ENCODE data around the gene AMBP.
"Not testable (repeated sequence)": the region's sequence is repeated elsewhere in the genome, so short reads cannot be mapped to it uniquely, and the experiment has no call there.

AMBP gene

DNA sequence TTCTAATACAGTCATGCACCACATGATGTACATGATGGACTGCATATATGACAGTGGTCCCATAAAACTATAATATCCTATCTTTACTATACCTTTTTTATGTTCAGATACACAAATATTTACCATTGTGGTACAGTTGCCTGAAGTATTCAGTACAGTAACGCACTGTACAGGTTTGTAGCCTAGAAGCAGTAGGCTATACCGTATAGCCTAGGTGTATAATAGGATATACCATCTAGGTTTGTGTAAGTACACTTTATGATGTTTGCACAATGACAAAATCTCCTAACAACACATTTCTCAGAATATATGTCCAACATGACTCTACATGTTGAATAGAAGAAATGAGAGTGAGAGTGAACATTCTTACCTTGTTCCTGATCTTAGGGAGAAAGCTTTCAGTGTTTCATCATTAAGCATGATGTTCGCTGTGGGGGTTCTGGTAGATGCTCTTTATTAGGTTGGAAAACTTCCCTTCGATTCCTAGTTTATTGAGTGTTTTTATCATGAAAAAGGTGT, 31.8 kb downstream of the AMBP start:
- TF ChIP-seq, protein P1, sequence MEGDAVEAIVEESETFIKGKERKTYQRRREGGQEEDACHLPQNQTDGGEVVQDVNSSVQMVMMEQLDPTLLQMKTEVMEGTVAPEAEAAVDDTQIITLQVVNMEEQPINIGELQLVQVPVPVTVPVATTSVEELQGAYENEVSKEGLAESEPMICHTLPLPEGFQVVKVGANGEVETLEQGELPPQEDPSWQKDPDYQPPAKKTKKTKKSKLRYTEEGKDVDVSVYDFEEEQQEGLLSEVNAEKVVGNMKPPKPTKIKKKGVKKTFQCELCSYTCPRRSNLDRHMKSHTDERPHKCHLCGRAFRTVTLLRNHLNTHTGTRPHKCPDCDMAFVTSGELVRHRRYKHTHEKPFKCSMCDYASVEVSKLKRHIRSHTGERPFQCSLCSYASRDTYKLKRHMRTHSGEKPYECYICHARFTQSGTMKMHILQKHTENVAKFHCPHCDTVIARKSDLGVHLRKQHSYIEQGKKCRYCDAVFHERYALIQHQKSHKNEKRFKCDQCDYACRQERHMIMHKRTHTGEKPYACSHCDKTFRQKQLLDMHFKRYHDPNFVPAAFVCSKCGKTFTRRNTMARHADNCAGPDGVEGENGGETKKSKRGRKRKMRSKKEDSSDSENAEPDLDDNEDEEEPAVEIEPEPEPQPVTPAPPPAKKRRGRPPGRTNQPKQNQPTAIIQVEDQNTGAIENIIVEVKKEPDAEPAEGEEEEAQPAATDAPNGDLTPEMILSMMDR (IDR thresholded peaks at IDR 0.05; ENCODE audit: low read depth, low read length, poor library complexity, severe bottlenecking) = no peak
- no peak for TF ChIP-seq EZH2phosphoT487 (IDR thresholded peaks at IDR 0.05; ENCODE audit: borderline replicate concordance, low read length)
- H3K9me3 ChIP-seq (ENCODE audit: control insufficient read depth, insufficient read depth, low read length) = no peaks in the 10 kb centered on the region
- H3F3A ChIP-seq (ENCODE audit: control insufficient read depth, insufficient read depth) = no peaks in the 10 kb centered on the region
- no peaks in the 10 kb centered on the region for H3K27me3 ChIP-seq (ENCODE audit: control insufficient read depth, low read length)
- H3K27ac ChIP-seq (ENCODE audit: low read depth, low read length) = no peak overlapping the region
- no peaks in the 10 kb centered on the region for H3K9me2 ChIP-seq (replicated peaks; ENCODE audit: control insufficient read depth, low read length)
- H3K79me2 ChIP-seq (ENCODE audit: control insufficient read depth, low read length) = no peaks in the 10 kb centered on the region
- no peaks in the 10 kb centered on the region for H4K20me1 ChIP-seq (ENCODE audit: control insufficient read depth, insufficient read depth, low read depth, low read length)
- no peaks in the 10 kb centered on the region for H3K4me1 ChIP-seq (ENCODE audit: control insufficient read depth, low read length)
- H3K4me3 ChIP-seq (ENCODE audit: low read length) = no peak overlapping the region
- H3K4me2 ChIP-seq (ENCODE audit: low read length) = no peak overlapping the region
- H3K36me3 ChIP-seq (ENCODE audit: control insufficient read depth, low read length) = no peaks in the 10 kb centered on the region

DNA sequence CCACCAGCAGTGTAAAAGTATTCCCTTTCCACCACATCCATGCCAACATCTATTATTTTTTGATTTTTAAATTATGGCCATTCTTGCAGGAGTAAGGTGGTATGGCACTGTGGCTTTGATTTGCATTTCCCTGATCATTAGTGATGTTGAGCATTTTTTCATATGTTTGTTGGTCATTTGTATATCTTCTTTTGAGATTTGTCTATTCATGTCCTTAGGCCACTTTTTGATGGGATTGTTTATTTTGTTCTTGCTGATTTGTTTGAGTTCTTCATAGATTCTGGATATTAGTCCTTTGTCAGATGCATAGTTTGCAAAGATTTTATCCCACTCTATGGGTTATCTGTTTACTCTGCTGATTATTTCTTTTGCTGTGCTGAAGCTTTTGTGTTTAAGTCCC, 34.4 kb downstream of the AMBP start:
- not testable (repeated sequence) for H3K79me2 ChIP-seq (ENCODE audit: control insufficient read depth, low read length); H4K20me1 ChIP-seq (ENCODE audit: control insufficient read depth, insufficient read depth, low read depth, low read length); H3F3A ChIP-seq (ENCODE audit: control insufficient read depth, insufficient read depth); H3K27ac ChIP-seq (ENCODE audit: low read depth, low read length); H3K4me3 ChIP-seq (ENCODE audit: low read length); H3K9me2 ChIP-seq (replicated peaks; ENCODE audit: control insufficient read depth, low read length); H3K4me1 ChIP-seq (ENCODE audit: control insufficient read depth, low read length); H3K4me2 ChIP-seq (ENCODE audit: low read length); H3K27me3 ChIP-seq (ENCODE audit: control insufficient read depth, low read length); H3K9me3 ChIP-seq (ENCODE audit: control insufficient read depth, insufficient read depth, low read length); H3K36me3 ChIP-seq (ENCODE audit: control insufficient read depth, low read length)

DNA sequence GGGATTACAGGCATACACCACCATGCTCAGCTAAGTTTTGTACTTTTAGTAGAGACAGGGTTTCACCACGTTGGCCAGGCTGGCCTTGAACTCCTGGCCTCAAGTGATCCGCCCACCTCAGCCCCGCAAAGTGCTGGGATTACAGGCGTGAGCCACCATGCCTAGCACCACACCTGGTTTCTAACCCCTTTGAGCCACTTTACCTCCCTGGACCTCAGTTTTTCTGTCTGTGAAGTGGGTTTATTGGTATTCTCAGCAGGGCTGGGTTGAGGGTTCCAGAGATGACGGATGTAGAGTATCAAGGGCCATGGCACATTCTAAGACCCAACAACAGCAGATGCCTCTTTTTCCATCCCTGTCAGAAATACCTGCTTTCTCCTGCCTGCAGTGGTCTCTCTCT, 38.6 kb downstream of the AMBP start:
- TF ChIP-seq, protein P1 (IDR thresholded peaks at IDR 0.05; ENCODE audit: low read depth, low read length, poor library complexity, severe bottlenecking) = no peak
- no peaks in the 10 kb centered on the region for H3K79me2 ChIP-seq (ENCODE audit: control insufficient read depth, low read length)

DNA sequence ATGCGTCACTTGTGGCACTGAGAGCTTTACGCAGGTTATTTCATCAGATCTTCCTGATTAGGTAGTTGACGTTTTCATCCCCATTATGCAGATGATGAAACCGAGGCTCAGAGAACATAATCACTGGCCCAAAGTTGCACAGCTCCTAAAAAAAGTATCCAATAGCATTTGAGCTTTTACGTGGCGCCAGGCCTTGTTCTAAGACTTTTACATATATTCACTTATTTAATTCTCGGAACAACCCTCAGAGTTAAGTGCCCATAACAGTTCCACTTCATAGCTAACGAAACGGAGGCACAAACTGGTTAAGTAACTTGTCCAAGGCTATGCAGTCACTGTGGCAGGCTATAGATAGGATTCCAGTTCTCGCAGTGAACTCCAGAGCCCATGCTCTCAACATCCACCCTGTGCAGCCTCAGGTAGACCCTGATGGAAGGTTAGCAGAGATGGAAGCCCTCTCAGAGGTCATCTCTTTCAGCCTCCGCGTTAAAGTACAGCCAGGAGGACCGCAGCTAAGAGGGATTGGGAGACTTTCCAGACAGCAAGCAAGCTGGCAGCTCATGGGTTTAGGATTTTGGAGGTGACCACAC, 39.3 kb downstream of the AMBP start:
- Histone ChIP-seq H3K4me3 (ENCODE audit: low read length) (no peak overlapping the region), H3K9me2 (replicated peaks; ENCODE audit: control insufficient read depth, low read length) (no peaks in the 10 kb centered on the region), H3K9me3 (ENCODE audit: control insufficient read depth, insufficient read depth, low read length) (no peaks in the 10 kb centered on the region), H3K4me2 (ENCODE audit: low read length) (no peak overlapping the region), H3K27me3 (ENCODE audit: control insufficient read depth, low read length) (no peaks in the 10 kb centered on the region), H3K79me2 (ENCODE audit: control insufficient read depth, low read length) (no peaks in the 10 kb centered on the region), H3F3A (ENCODE audit: control insufficient read depth, insufficient read depth) (no peaks in the 10 kb centered on the region), H3K36me3 (ENCODE audit: control insufficient read depth, low read length) (no peaks in the 10 kb centered on the region), H3K4me1 (ENCODE audit: control insufficient read depth, low read length) (no peaks in the 10 kb centered on the region), H3K27ac (ENCODE audit: low read depth, low read length) (no peak overlapping the region), H4K20me1 (ENCODE audit: control insufficient read depth, insufficient read depth, low read depth, low read length) (no peaks in the 10 kb centered on the region)
- TF ChIP-seq EZH2phosphoT487 (IDR thresholded peaks at IDR 0.05; ENCODE audit: borderline replicate concordance, low read length) = no peak
- TF ChIP-seq, protein P1 (IDR thresholded peaks at IDR 0.05; ENCODE audit: low read depth, low read length, poor library complexity, severe bottlenecking) = no peak

More for the DNA sequence above, 38.6 kb downstream of the AMBP start:
- H3F3A ChIP-seq (ENCODE audit: control insufficient read depth, insufficient read depth) = no peaks in the 10 kb centered on the region
- no peaks in the 10 kb centered on the region for H3K27me3 ChIP-seq (ENCODE audit: control insufficient read depth, low read length)
- H3K36me3 ChIP-seq (ENCODE audit: control insufficient read depth, low read length) = no peaks in the 10 kb centered on the region
- no peak overlapping the region for H3K27ac ChIP-seq (ENCODE audit: low read depth, low read length)
- H3K4me1 ChIP-seq (ENCODE audit: control insufficient read depth, low read length) = no peaks in the 10 kb centered on the region
- no peaks in the 10 kb centered on the region for H3K9me3 ChIP-seq (ENCODE audit: control insufficient read depth, insufficient read depth, low read length)
- H3K4me3 ChIP-seq (ENCODE audit: low read length) = no peak overlapping the region
- no peak overlapping the region for H3K4me2 ChIP-seq (ENCODE audit: low read length)
- no peaks in the 10 kb centered on the region for H3K9me2 ChIP-seq (replicated peaks; ENCODE audit: control insufficient read depth, low read length)
- H4K20me1 ChIP-seq (ENCODE audit: control insufficient read depth, insufficient read depth, low read depth, low read length) = no peaks in the 10 kb centered on the region

Data from DOHH2 (cell line).